ENCODE measurements around the gene CD300LG.

- no peak for TF ChIP-seq CTCF (conservative IDR thresholded peaks at IDR 0.05; ENCODE audit: low read depth in 2 of 2)
- TF ChIP-seq ZNF331 (CRISPR knock-in tag; IDR thresholded peaks at IDR 0.05; ENCODE audit: low read depth), result no peak
- TF ChIP-seq REST (IDR thresholded peaks at IDR 0.05; ENCODE audit: unreplicated experiment), result no peak
- no peak for TF ChIP-seq JUNB (IDR thresholded peaks at IDR 0.05; ENCODE audit: unreplicated experiment)
Measured at GRCh38 chr17:43825567-43825966, 21.4 kb upstream of the CD300LG start.

All from GM23338 (cell line).